SK-N-SH (cell line): ENCODE results near the gene BEGAIN. TPM values are rescaled to one million over a fixed set of nuclear protein-coding genes. Genes with fewer than 3 reads are reported as not detected.

Source experiments
- CTCF ChIA-PET: fragments of 300-600, 350-600 bp; formaldehyde crosslinking; extraction: SDS; loops from one replicate; lab custom pipeline; 2021; lab: Yijun Ruan, JAX
- POLR2A ChIA-PET: fragments of 350-600 bp; sonication (Branson Sonifier 250); formaldehyde crosslinking; extraction: SDS; loops from one replicate; lab custom pipeline; 2020; ENCODE audit warnings: antibody characterized with exemption, inconsistent platforms; lab: Yijun Ruan, JAX
- DNase-seq: peaks from one replicate; pipeline ENCODE4 v3.0.0; 2012
- H2AFZ ChIP-seq: fragments of 200-600 bp; sonication (generic); 2 replicates; pipeline ENCODE4 v1.8.1; 2016; ENCODE audit warnings: antibody characterized with exemption, mild to moderate bottlenecking, low read depth
- H3F3A ChIP-seq: fragments of 200-600 bp; sonication (generic); replicated peaks from 2 replicates; pipeline ENCODE3; 2016; ENCODE audit warnings: antibody characterized with exemption, mild to moderate bottlenecking; ENCODE audit not compliant: insufficient read depth
- H3K27ac ChIP-seq, 2 experiments: fragments of 200-500 bp in 1 of 2; fragments of 200-600 bp in 1 of 2; sonication (Bioruptor generic) in 1 of 2; sonication (generic), shearing (Covaris generic) in 1 of 2; 2 replicates each; pipeline versions ENCODE4 v1.5.1 to v1.6.1; 2014 to 2016; ENCODE audit warnings: low read depth in 2 of 2, inconsistent platforms in 1 of 2, low read length in 1 of 2, mild to moderate bottlenecking in 1 of 2, mixed read lengths in 1 of 2
- H3K27me3 ChIP-seq: fragments of 200-600 bp; sonication (generic), shearing (Covaris generic); 2 replicates; pipeline ENCODE4 v1.6.1; 2016; ENCODE audit warnings: mixed run types; ENCODE audit not compliant: insufficient read depth
- H3K36me3 ChIP-seq, 2 experiments: fragments of 200-500 bp in 1 of 2; fragments of 200-600 bp in 1 of 2; sonication (Bioruptor generic) in 1 of 2; sonication (generic) in 1 of 2; replicated peaks in 1 of 2; 2 replicates each; pipeline versions ENCODE3 to v1.5.1; 2014 to 2016; ENCODE audit warnings: low read length in 1 of 2, mild to moderate bottlenecking in 1 of 2; ENCODE audit not compliant: insufficient read depth in 2 of 2, control insufficient read depth in 1 of 2
- H3K4me1 ChIP-seq, 2 experiments: fragments of 200-500 bp in 1 of 2; fragments of 200-600 bp in 1 of 2; sonication (Bioruptor generic) in 1 of 2; sonication (generic), shearing (Covaris generic) in 1 of 2; 2 replicates each; pipeline versions ENCODE4 v1.5.1 to v1.6.1; 2014 to 2016; ENCODE audit warnings: low read depth in 1 of 2, low read length in 1 of 2, mixed run types in 1 of 2; ENCODE audit not compliant: insufficient read depth in 2 of 2, control insufficient read depth in 1 of 2
- H3K4me2 ChIP-seq: fragments of 200-600 bp; sonication (generic), shearing (Covaris generic); 2 replicates; pipeline ENCODE4 v1.6.1; 2017; ENCODE audit warnings: mixed run types
- H3K4me3 ChIP-seq, 2 experiments: fragments of 200-500 bp in 1 of 2; fragments of 200-600 bp in 1 of 2; sonication (Bioruptor generic) in 1 of 2; sonication (generic), shearing (Covaris generic) in 1 of 2; 2 replicates each; pipeline versions ENCODE4 v1.5.1 to v1.8.1; 2014 to 2016; ENCODE audit warnings: low read depth in 2 of 2, inconsistent platforms in 1 of 2, low read length in 1 of 2, mild to moderate bottlenecking in 1 of 2, mixed read lengths in 1 of 2, moderate library complexity in 1 of 2
- H3K79me2 ChIP-seq: fragments of 200-600 bp; sonication (generic); 2 replicates; pipeline ENCODE4 v1.8.1; 2017; ENCODE audit warnings: mild to moderate bottlenecking; ENCODE audit not compliant: insufficient read depth
- H3K9ac ChIP-seq: fragments of 200-600 bp; sonication (generic); 2 replicates; pipeline ENCODE4 v1.6.1; 2017; ENCODE audit warnings: mixed run types
- H3K9me2 ChIP-seq: fragments of 200-600 bp; sonication (generic); 2 replicates; pipeline ENCODE4 v1.6.1; 2017; ENCODE audit warnings: mixed run types
- H3K9me3 ChIP-seq: fragments of 200-600 bp; sonication (generic); 2 replicates; pipeline ENCODE4 v1.6.1; 2017; ENCODE audit warnings: mixed run types, mild to moderate bottlenecking, moderate library complexity
- H4K20me1 ChIP-seq: fragments of 200-600 bp; sonication (generic); 2 replicates; pipeline ENCODE4 v1.6.1; 2017; ENCODE audit warnings: mild to moderate bottlenecking, mixed run types; ENCODE audit not compliant: insufficient read depth
- ELF1 ChIP-seq: IDR thresholded peaks from 2 replicates; pipeline ENCODE4 v1.4.0; 2012
- EP300 ChIP-seq, 2 experiments: IDR thresholded peaks; 2 replicates each; pipeline versions ENCODE4 v1.4.0 to v1.6.1; 2012; ENCODE audit warnings: borderline replicate concordance in 1 of 2, low read depth in 1 of 2, low read length in 1 of 2
- EZH2phosphoT487 ChIP-seq: fragments of 200-600 bp; sonication (generic); IDR thresholded peaks from 2 replicates; pipeline ENCODE4 v1.6.1; 2017; ENCODE audit warnings: low read depth, mixed run types, mild to moderate bottlenecking, antibody characterized with exemption, moderate library complexity, borderline replicate concordance
- FOXM1 ChIP-seq: IDR thresholded peaks from 2 replicates; pipeline ENCODE4 v1.4.0; 2012; ENCODE audit warnings: low read depth, mild to moderate bottlenecking
- GATA2 ChIP-seq: sonication (generic); formaldehyde crosslinking; IDR thresholded peaks from 2 replicates; pipeline ENCODE4 v1.5.0; 2020; ENCODE audit warnings: mild to moderate bottlenecking, missing genetic modification reagents
- JUND ChIP-seq: IDR thresholded peaks from 2 replicates; pipeline ENCODE4 v1.4.0; 2012
- MEF2A ChIP-seq: IDR thresholded peaks from 2 replicates; pipeline ENCODE4 v1.4.0; 2012; ENCODE audit warnings: low read depth, borderline replicate concordance
- MXI1 ChIP-seq: IDR thresholded peaks from 2 replicates; pipeline ENCODE4 v1.6.1; 2012; ENCODE audit warnings: mild to moderate bottlenecking, low read depth, low read length, improper control_type of control experiment
- NFIC ChIP-seq: IDR thresholded peaks from 2 replicates; pipeline ENCODE4 v1.4.0; 2012; ENCODE audit warnings: borderline replicate concordance
- POLR2AphosphoS5 ChIP-seq: IDR thresholded peaks from 2 replicates; pipeline ENCODE4 v1.6.1; 2012; ENCODE audit warnings: low read depth, low read length
- RAD21 ChIP-seq: IDR thresholded peaks from 2 replicates; pipeline ENCODE4 v1.6.1; 2012; ENCODE audit warnings: mild to moderate bottlenecking, low read length
- RXRA ChIP-seq: IDR thresholded peaks from 2 replicates; pipeline ENCODE4 v1.4.0; 2012; ENCODE audit warnings: low read depth, mild to moderate bottlenecking, borderline replicate concordance
- SIN3A ChIP-seq: IDR thresholded peaks from 2 replicates; pipeline ENCODE4 v1.6.1; 2012; ENCODE audit warnings: low read depth, mild to moderate bottlenecking, low read length, moderate library complexity, borderline replicate concordance
- TEAD4 ChIP-seq: IDR thresholded peaks from 2 replicates; pipeline ENCODE4 v1.4.0; 2012; ENCODE audit warnings: mild to moderate bottlenecking, borderline replicate concordance; ENCODE audit not compliant: insufficient read depth
- YY1 ChIP-seq: IDR thresholded peaks from 2 replicates; pipeline ENCODE4 v1.4.0; 2012; ENCODE audit warnings: low read depth, mild to moderate bottlenecking
- WGBS: methylation state at CpG from one replicate; pipeline ENCODE4 v1.1.6; 2017; ENCODE audit warnings: low lambda C conversion rate; 5-methylcytosine and 5-hydroxymethylcytosine counted together
- polyA plus RNA-seq, 3 experiments: library from polyadenylated mRNA; depleted of rRNA; stranded (reverse); fragments of >200 nt; gene quantifications; 2 replicates each; pipeline ENCODE4 v1.2.3, GENCODE V29; 2012
- TF ChIP-seq, protein P1 (sequence below): IDR thresholded peaks from 2 replicates; pipeline ENCODE4 v1.4.0; 2012; ENCODE audit warnings: low read depth, borderline replicate concordance
- TF ChIP-seq, protein P2 (sequence below): IDR thresholded peaks from 2 replicates; pipeline ENCODE4 v1.4.0; 2012; ENCODE audit warnings: low read depth
- TF ChIP-seq, protein P3 (sequence below): IDR thresholded peaks from 2 replicates; pipeline ENCODE4 v1.6.1; 2012; ENCODE audit warnings: mild to moderate bottlenecking, low read depth, low read length, moderate library complexity
- TF ChIP-seq, protein P4 (sequence below): fragments of 200-600 bp; sonication (generic); IDR thresholded peaks from 2 replicates; pipeline ENCODE4 v1.6.1; 2017; ENCODE audit warnings: antibody characterized with exemption, mild to moderate bottlenecking, moderate library complexity
- TF ChIP-seq, protein P5 (sequence below): IDR thresholded peaks from 2 replicates; pipeline ENCODE4 v1.4.0; 2012; ENCODE audit warnings: low read depth, borderline replicate concordance

The BEGAIN gene
- polyA plus RNA-seq, 1 of the 3 experiments (the other 2 are of a cell fraction) = 4.2 TPM

DNA sequence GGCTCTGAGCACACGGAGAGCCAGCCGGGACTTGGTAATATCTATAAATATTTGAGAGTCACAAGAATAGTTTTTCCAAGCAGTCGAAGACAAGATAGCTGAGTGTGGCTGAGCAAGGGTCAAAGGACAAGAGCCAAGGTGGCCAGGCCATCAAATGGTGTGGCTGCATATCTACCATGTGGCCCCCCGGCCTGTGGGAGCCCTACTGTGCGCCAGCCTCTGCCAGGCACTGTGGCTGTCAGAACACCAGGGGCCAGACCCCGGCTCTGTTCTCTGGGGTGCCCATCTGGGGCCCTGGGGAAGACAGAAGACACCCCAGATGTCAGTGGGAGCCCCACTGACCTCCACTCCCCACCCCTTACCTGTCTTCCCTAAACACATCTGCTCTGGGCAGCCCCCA, 22.7 kb downstream of the BEGAIN start:
- POLR2A ChIA-PET = interaction anchor here (1.1 to 1.8 kb wide), 2 partner anchors 20 to 89 kb away, joined by 4 to 5 read pairs; no protein-coding TSS in a partner anchor
- Histone ChIP-seq H3K4me1 (peaks cover 0 to 72% of the 10 kb centered on the region in 2 experiments; a peak in 1 of 4 replicates), H3K27me3 (peaks cover 15% of the 10 kb centered on the region), H3K4me2 (no peak overlapping the region), H2AFZ (no peak overlapping the region), H3K27ac (peak overlapping the region in 1 of 2 experiments; percentile 39; a peak in 1 of 4 replicates), H3K9me3 (no peaks in the 10 kb centered on the region), H4K20me1 (no peaks in the 10 kb centered on the region), H3K36me3 (no peaks in the 10 kb centered on the region), H3K9ac (no peak overlapping the region), H3K4me3 (no peak overlapping the region; a peak in 1 of 4 replicates), H3K79me2 (no peaks in the 10 kb centered on the region), H3F3A (no peaks in the 10 kb centered on the region), H3K9me2 (no peaks in the 10 kb centered on the region)
- CTCF ChIA-PET = interaction anchor here (1.0 to 1.6 kb wide), 4 partner anchors 19 to 147 kb away, joined by 3 to 9 read pairs (median 7); no protein-coding TSS in a partner anchor
- no peak for TF ChIP-seq ELF1
- TF ChIP-seq MXI1 = no peak
- TF ChIP-seq TEAD4 = no peak
- TF ChIP-seq, protein P1, sequence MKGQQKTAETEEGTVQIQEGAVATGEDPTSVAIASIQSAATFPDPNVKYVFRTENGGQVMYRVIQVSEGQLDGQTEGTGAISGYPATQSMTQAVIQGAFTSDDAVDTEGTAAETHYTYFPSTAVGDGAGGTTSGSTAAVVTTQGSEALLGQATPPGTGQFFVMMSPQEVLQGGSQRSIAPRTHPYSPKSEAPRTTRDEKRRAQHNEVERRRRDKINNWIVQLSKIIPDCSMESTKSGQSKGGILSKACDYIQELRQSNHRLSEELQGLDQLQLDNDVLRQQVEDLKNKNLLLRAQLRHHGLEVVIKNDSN = no peak
- TF ChIP-seq FOXM1 = no peak
- no peak for TF ChIP-seq POLR2AphosphoS5
- TF ChIP-seq, protein P2, sequence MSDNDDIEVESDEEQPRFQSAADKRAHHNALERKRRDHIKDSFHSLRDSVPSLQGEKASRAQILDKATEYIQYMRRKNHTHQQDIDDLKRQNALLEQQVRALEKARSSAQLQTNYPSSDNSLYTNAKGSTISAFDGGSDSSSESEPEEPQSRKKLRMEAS = no peak
- TF ChIP-seq, protein P3, sequence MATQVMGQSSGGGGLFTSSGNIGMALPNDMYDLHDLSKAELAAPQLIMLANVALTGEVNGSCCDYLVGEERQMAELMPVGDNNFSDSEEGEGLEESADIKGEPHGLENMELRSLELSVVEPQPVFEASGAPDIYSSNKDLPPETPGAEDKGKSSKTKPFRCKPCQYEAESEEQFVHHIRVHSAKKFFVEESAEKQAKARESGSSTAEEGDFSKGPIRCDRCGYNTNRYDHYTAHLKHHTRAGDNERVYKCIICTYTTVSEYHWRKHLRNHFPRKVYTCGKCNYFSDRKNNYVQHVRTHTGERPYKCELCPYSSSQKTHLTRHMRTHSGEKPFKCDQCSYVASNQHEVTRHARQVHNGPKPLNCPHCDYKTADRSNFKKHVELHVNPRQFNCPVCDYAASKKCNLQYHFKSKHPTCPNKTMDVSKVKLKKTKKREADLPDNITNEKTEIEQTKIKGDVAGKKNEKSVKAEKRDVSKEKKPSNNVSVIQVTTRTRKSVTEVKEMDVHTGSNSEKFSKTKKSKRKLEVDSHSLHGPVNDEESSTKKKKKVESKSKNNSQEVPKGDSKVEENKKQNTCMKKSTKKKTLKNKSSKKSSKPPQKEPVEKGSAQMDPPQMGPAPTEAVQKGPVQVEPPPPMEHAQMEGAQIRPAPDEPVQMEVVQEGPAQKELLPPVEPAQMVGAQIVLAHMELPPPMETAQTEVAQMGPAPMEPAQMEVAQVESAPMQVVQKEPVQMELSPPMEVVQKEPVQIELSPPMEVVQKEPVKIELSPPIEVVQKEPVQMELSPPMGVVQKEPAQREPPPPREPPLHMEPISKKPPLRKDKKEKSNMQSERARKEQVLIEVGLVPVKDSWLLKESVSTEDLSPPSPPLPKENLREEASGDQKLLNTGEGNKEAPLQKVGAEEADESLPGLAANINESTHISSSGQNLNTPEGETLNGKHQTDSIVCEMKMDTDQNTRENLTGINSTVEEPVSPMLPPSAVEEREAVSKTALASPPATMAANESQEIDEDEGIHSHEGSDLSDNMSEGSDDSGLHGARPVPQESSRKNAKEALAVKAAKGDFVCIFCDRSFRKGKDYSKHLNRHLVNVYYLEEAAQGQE = no peak
- no peak for TF ChIP-seq EP300 (IDR thresholded peaks at IDR 0.05; ENCODE audit: borderline replicate concordance in 1 of 2, low read depth in 1 of 2, low read length in 1 of 2)
- TF ChIP-seq MEF2A = no peak
- TF ChIP-seq, protein P4, sequence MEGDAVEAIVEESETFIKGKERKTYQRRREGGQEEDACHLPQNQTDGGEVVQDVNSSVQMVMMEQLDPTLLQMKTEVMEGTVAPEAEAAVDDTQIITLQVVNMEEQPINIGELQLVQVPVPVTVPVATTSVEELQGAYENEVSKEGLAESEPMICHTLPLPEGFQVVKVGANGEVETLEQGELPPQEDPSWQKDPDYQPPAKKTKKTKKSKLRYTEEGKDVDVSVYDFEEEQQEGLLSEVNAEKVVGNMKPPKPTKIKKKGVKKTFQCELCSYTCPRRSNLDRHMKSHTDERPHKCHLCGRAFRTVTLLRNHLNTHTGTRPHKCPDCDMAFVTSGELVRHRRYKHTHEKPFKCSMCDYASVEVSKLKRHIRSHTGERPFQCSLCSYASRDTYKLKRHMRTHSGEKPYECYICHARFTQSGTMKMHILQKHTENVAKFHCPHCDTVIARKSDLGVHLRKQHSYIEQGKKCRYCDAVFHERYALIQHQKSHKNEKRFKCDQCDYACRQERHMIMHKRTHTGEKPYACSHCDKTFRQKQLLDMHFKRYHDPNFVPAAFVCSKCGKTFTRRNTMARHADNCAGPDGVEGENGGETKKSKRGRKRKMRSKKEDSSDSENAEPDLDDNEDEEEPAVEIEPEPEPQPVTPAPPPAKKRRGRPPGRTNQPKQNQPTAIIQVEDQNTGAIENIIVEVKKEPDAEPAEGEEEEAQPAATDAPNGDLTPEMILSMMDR = no peak
- no peak for TF ChIP-seq GATA2 (CRISPR knock-in tag)
- no peak for TF ChIP-seq EZH2phosphoT487
- no peak for TF ChIP-seq SIN3A
- TF ChIP-seq RAD21 = no peak
- TF ChIP-seq, protein P5, sequence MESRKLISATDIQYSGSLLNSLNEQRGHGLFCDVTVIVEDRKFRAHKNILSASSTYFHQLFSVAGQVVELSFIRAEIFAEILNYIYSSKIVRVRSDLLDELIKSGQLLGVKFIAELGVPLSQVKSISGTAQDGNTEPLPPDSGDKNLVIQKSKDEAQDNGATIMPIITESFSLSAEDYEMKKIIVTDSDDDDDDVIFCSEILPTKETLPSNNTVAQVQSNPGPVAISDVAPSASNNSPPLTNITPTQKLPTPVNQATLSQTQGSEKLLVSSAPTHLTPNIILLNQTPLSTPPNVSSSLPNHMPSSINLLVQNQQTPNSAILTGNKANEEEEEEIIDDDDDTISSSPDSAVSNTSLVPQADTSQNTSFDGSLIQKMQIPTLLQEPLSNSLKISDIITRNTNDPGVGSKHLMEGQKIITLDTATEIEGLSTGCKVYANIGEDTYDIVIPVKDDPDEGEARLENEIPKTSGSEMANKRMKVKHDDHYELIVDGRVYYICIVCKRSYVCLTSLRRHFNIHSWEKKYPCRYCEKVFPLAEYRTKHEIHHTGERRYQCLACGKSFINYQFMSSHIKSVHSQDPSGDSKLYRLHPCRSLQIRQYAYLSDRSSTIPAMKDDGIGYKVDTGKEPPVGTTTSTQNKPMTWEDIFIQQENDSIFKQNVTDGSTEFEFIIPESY = no peak
- TF ChIP-seq NFIC = no peak
- TF ChIP-seq YY1 = no peak
- no peak for TF ChIP-seq RXRA
- TF ChIP-seq JUND = no peak
- no peak for DNase-seq
- 63% methylated on average over 4 of the region's 6 CpGs for WGBS
